ENCODE results near the gene FOXF2.

The FOXF2 gene

DNA sequence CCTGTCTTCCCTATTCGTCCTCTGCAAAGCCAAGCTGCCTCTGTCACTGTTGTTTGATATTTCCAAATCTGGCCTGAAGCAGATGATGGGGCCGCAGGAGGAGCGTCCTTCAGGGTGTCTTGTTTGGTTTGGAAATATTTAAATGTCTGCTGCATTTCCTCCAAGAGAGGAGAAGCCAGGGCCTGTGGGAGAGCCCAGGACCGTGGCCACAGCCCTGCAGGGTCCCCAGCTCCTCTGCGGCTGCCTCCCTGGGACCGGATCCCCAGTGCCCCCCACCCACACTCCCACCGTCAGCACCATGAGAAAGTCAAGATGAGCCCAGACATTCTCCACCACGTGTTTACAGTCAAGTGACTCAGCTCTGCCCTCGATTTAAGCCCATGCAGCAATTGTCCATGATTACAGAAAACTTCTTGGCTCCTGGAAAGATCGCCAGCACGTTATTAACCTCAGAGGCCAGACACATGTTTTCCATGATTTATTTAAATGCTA is 18.2 kb downstream of the FOXF2 start:
- no peak for DNase-seq (ENCODE audit: low spot score)

DNA sequence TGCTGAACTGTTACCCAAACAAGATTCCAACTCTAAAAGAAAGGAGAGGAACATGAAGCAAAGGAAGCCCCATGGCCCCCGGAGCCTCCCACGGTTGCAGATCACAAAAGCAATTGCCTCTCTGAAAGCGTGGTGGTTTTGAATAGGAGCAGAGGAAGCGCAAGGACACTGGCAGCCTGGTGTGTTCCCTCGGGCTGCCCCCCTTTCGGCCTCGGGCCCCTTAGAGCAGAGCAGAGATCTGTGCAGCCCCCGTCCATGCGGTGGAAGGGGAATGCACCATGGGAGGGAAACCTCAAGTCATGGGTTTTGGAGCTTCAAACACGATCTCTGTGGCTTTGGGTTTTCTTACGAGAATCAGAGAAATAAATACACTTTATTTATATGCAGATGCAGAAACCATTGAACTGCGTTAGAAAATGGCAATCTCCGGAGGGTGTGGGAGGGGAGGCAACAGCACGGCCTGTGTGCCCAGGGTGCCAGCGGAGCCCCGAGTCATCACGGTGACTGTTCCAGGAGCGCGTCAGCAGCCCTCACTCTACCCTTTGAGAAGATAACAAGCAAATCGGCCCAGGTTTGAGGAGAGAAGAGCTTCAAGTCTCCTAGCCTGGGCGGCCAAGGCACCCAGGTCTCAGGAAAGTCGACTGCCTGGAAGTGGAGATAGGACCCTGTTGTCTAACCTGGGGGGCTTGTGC is 20.5 kb downstream of the FOXF2 start:
- no peak for DNase-seq (ENCODE audit: low spot score)

GRCh38 chr6:1412901-1413300 is 23.5 kb downstream of the FOXF2 start:
- DNase-seq (ENCODE audit: low spot score), result no peak

- no peak for DNase-seq (ENCODE audit: low spot score)
Observed at GRCh38 chr6:1415416-1416063, 26.2 kb downstream of the FOXF2 start.

- DNase-seq (ENCODE audit: low spot score), result no peak
Observed at GRCh38 chr6:1416191-1416760, 26.9 kb downstream of the FOXF2 start.

- no peak for DNase-seq (ENCODE audit: low spot score)
Observed at GRCh38 chr6:1416820-1417219, 27.4 kb downstream of the FOXF2 start.

DNA sequence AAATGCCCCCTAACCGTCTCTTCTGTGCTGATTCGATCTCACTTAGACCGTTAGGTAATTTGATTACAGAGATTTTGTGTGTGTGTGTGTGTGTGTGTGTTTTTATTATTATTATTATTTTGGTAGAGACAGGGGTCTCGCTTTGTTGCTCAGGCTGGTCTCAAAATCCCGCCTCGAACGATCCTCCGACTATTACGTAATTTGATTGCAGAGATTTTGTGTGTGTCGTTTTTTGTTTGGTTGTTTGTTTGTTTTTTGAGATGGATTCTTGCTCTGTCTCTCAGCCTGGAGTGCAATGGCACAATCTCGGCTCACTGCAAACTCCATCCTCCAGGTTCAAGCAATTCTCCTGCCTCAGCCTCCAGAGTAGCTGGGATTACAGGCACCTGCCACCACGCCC is 28.3 kb downstream of the FOXF2 start:
- no peak for DNase-seq (ENCODE audit: low spot score)

DNA sequence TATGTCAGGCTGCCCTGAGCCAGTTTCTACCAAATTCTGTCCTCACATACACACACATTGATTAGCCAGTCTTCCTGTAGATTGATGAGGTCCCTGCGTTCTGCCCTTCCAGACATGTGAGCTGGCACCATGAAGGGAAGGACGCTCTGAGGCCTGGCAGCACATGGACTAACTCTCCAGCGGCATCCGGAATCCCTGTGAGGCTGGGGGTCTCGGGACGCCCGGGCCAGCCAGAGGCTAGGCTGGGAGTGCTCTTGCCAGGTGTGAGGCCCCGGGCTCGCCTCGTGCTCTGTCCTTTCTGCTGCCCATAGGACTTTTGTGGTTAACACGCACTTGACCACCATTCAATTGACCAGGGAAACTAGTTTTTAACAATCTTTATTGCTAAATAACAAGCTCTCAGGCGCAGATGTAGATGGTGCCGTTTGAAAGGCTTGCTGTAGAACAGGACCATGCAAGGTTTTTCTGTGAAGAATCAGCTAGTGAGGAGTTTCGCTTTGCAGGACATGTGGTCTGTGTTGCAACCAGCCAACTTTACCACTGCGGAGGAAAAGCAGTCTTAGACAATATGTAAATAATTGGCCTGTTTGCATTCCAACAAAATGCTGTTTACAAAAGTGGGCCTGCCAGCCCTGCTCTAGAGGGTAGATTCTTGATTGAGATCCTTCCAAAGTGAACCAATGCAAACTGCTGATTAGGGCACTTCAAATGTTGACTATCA is 29.3 kb downstream of the FOXF2 start:
- no peak for DNase-seq (ENCODE audit: low spot score)

GRCh38 chr6:1420382-1420781 is 31.0 kb downstream of the FOXF2 start:
- DNase-seq (ENCODE audit: low spot score), result no peak

DNA sequence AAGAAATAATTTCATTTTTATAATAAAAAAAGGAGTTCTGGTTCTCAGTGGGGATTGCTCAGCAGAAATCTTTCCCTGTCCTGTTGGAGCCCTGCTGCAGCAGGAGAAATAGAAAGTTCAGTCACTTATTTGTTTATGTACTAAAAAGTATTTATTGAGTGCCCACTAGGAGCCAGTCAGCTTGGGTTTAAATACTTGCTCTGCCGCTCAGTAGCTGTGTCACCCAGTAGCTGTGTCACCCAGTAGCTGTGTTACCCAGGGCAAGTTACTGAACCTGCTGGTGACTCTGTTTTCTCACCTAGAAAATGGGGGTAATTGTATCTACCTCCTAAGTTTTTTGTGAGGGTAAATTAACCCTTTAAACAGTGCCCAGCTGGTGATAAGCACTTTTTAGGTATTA is 32.9 kb downstream of the FOXF2 start:
- no peak for DNase-seq (ENCODE audit: low spot score)

DNA sequence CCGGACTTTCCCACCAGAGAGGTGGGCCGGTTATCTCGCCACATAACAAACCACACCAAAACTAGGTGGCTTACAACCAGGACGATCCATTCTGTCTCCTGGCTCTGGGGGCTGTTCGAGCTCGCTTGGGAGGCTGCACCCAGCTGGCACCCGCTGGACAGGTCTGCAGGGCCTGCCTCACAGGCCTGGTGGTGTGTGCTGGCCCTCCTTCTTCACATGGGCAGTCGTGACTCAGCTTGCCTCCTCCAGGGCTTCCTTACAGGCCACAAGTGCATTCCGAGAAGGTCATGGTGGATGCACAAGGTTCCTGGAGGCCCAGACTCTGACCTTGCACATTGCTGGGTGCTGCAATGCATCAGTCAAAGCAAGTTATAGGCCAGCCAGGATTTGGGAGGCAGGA is 34.2 kb downstream of the FOXF2 start:
- DNase-seq (ENCODE audit: low spot score), result no peak

DNA sequence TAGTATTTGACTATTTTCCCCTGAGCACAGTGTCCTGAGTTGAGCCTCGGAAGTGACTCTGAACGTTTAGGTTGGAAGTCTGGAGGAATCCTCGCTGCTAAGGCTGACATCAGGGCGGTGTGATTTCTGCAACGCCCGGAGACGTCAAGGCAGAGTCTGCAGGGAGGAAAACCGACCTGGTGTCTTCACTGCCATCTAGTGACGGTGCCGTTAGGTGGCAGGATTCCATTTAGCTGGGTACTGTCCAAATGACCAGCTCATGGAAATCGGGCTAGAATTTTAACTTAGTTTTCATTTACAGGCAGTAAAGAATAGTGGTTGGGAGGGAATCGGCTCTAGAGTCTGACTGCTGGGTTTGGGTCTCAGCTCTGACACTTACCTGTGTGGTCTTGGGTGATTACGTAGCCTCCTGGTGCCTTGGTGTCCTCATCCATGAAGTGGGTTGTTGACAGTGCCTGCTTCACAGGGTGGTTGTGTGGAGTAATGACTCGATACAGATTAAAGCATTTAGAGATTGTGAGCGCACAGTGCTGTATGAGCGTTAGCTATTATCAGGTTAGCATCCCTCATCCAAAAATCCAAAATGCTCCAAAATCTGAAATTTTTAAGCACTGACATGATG is 35.0 kb downstream of the FOXF2 start:
- DNase-seq (ENCODE audit: low spot score), result no peak

DNA sequence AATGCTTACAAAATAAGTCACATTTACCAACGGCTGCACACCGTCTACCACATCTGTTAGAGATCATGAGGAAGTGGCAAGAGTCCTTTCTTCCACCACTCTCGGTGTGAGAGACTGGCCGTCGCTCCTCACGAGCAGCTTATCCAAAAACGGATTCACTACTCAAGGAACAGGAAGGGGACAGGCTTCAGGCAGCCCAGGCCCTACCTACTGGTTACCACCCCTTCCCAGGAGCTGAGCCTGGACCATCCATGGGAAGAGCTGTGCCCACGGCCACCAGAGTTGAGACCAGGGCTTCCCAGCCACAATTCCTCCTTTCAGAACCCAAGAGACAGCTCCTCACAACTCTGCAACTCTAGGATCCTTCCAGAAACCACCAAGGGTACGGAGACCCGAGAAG is 37.0 kb downstream of the FOXF2 start:
- DNase-seq (ENCODE audit: low spot score), result no peak

DNA sequence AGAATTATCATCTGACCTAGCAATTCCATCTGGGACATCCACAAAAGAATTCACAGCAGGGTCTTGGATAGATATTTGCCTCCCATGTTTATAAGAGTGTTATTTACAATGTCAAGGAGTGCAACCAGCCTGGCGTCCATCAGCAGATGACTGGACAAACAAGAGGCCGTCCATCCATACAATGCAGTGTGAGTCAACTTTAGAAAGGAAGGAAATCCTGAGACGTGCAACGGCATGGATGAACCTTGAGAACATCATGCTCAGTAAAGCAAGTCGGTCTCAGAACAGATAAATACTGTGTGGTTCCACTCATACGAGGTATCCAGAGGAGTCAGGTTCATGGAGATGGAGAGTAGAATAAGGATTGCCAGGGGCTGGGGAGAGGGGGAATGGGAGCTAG is 46.4 kb downstream of the FOXF2 start:
- no peak for DNase-seq (ENCODE audit: low spot score)

GRCh38 chr6:1436334-1437306 is 47.2 kb downstream of the FOXF2 start:
- peak; percentile 40 for DNase-seq (ENCODE audit: low spot score)

DNA sequence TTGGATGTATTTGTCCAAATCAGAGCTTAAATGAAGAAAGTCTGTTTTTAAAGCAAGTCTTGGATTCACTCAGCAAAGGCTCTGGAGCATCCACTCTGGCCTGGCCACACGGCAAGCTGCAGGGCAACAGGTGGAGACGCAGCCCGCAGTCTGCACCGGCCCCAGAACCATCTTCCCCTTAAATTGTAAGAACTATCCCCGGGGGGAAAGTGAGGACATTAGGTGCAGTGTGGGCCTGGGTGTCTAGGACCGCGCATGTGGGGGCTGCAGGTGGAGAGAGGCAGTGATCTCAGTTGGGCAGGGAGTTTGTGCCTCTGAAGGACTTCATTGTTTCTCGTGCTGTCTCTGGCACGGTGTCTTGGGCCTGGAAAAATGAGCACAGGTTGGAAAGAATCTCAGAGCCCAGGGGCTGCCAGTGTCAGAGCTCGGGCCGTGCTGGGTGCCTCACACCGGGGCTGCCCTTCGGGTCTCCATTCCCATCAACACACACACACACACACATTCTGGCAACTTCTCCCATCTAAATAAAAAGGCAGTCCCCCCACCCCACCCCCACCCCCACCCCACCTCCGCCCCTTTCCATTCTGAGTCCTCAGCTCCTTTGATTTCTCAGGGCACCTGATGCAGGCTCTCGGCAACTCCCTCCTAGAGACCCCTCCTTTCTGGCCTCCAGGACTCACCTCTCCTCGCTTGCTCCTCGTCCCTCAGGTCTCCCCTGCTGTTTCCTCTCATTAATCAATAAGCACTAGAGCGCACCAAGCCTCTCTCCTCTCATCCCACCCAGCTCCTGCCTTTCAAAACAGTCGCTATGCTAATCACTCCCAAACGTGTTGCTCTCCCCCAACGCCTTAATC is 48.4 kb downstream of the FOXF2 start:
- no peak for DNase-seq (ENCODE audit: low spot score)

DNA sequence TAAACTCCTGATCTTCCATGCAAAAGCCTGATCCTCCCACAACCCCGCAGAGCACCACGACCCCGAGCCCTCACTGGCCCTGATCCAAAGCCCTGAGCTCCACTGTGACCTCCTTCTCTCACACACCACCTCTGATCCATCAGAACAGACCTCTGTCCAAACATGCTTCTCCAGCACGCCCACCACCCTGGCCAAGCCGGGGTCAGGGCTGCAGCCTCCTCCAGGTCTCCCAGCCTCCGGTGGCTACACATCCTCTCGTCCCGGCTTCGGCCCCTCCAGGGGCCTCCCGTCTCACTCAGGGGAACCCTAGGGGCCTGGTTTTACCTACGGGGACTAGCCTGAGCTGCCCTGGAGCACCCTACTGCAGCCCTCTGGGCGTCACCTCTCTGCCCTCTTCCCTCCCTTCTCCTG is 49.1 kb downstream of the FOXF2 start:
- DNase-seq (ENCODE audit: low spot score), result no peak

DNA sequence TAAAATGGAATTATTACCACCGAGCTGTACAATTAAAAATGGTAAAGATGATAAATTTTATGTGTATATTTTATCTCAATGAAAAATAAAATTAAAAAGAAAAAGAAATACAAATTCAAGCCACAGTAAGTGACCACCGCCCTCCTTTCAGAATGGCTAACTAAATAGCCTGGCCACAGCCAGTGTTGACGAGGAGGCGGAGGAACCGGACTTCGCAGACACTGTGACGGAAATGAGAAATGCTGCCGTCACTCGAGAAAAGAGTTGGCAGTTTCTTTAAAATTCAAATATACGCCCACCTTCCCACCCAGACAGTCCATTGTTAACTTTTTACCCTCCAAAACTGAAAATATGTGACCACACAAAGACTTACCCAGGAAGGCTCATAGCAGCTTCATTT is 50.0 kb downstream of the FOXF2 start:
- DNase-seq (ENCODE audit: low spot score), result no peak

DNA sequence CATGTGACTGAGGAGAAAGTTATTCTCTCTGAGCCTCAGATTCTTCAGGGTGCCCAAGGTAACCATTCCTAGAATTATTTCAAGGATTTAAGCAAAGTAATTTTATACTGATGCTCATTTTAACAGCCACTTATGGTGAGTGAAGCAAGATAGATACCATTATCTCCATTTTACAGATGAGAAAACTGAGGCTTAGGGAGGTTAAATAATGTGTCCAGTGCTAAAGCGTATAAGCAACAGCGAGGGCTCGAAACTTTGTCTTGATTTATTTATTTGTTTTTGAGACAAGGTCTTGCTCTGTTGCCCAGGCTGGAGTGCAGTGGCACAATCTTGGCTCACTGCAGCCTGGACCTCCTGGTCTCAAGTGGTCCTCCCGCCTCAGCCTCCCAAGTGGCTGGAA is 53.6 kb downstream of the FOXF2 start:
- no peak for DNase-seq (ENCODE audit: low spot score)

Data from CD4-positive, alpha-beta T cell treated with Interleukin-15 for 4 hours (primary cell).